Bronchial epithelial cell (primary cell): ENCODE measurements around the gene NPIPB2. TPM values are rescaled to one million over a fixed set of nuclear protein-coding genes. Genes with fewer than 3 reads are reported as not detected.

ENCODE experiments used
- total RNA-seq: library from RNA; depleted of rRNA; stranded (reverse); fragments of >200 nt; gene quantifications from 2 replicates; pipeline ENCODE4 v1.2.1, GENCODE V29; 2014

Gene NPIPB2
- total RNA-seq, 1 donor from 2014 or later = 3.2 TPM

Other genes with a start within 250 kb of the NPIPB2 start
- gene TXNDC11, start 199.2 kb downstream of the NPIPB2 start, total RNA-seq = 29.4 and 35.8 TPM in 2 replicates
- 26.9 and 28.5 TPM in 2 replicates for gene ZC3H7A, start 144.8 kb downstream of the NPIPB2 start, total RNA-seq
- 68.7 and 117 TPM in 2 replicates for gene RSL1D1, start 90.5 kb downstream of the NPIPB2 start, total RNA-seq
- gene GSPT1, start 26.1 kb downstream of the NPIPB2 start, total RNA-seq = 49.5 and 59.1 TPM in 2 replicates
- not detected in 2 replicates for gene TNFRSF17, start 23.2 kb upstream of the NPIPB2 start, total RNA-seq
- gene SNX29, start 34.7 kb upstream of the NPIPB2 start, total RNA-seq = 6.6 and 10.9 TPM in 2 replicates